Measurements from ENCODE around the gene LRRFIP2.

- no peak for TF ChIP-seq CTCF (IDR thresholded peaks at IDR 0.05)
- TF ChIP-seq POLR2A (IDR thresholded peaks at IDR 0.05) = no peak
- TF ChIP-seq POLR2AphosphoS5 (IDR thresholded peaks at IDR 0.05) = no peak
Observed at GRCh38 chr3:37037352-37037751, 137.0 kb downstream of the LRRFIP2 start.
